GM19455 (cell line): ENCODE results near the gene PRKN.

Experiments
- ATAC-seq: cut with Tn5 transposase; IDR thresholded peaks from one replicate; pipeline ENCODE4 v1.9.1; 2021; ENCODE audit not compliant: unreplicated experiment

The PRKN gene

GRCh38 chr6:161586887-161587286 is 1140.7 kb downstream of the PRKN start:
- ATAC-seq: no peak

- no peak for ATAC-seq
Measured at GRCh38 chr6:161584621-161585340, 1142.8 kb downstream of the PRKN start.

- ATAC-seq: no peak
Measured at GRCh38 chr6:161584051-161584450, 1143.5 kb downstream of the PRKN start.

- no peak for ATAC-seq
Measured at GRCh38 chr6:161583584-161583983, 1144.0 kb downstream of the PRKN start.

GRCh38 chr6:161578478-161578877 is 1149.1 kb downstream of the PRKN start:
- no peak for ATAC-seq

- no peak for ATAC-seq
Measured at GRCh38 chr6:161575523-161576254, 1151.9 kb downstream of the PRKN start.

GRCh38 chr6:161568885-161569456 is 1158.6 kb downstream of the PRKN start:
- no peak for ATAC-seq

- no peak for ATAC-seq
Measured at GRCh38 chr6:161564952-161565351, 1162.6 kb downstream of the PRKN start.

- no peak for ATAC-seq
Measured at GRCh38 chr6:161561908-161562307, 1165.7 kb downstream of the PRKN start.

- ATAC-seq: no peak
Measured at GRCh38 chr6:161557333-161558107, 1170.0 kb downstream of the PRKN start.

GRCh38 chr6:161554883-161555282 is 1172.7 kb downstream of the PRKN start:
- ATAC-seq: no peak

GRCh38 chr6:161549977-161550655 is 1177.5 kb downstream of the PRKN start:
- ATAC-seq: no peak

- no peak for ATAC-seq
Measured at GRCh38 chr6:161548713-161549296, 1178.8 kb downstream of the PRKN start.

GRCh38 chr6:161547617-161548016 is 1179.9 kb downstream of the PRKN start:
- no peak for ATAC-seq

- ATAC-seq: no peak
Measured at GRCh38 chr6:161546632-161547031, 1180.9 kb downstream of the PRKN start.

- ATAC-seq: no peak
Measured at GRCh38 chr6:161545741-161546140, 1181.8 kb downstream of the PRKN start.

- ATAC-seq: no peak
Measured at GRCh38 chr6:161544801-161545480, 1182.6 kb downstream of the PRKN start.

- ATAC-seq: no peak
Measured at GRCh38 chr6:161543684-161544309, 1183.8 kb downstream of the PRKN start.

- no peak for ATAC-seq
Measured at GRCh38 chr6:161542346-161542980, 1185.1 kb downstream of the PRKN start.
